GM18870 (cell line): ENCODE results near the gene NFKB2.
A peak's percentile ranks its signal among the peaks of the same experiment; 100 is the strongest.

Experiments
- ATAC-seq: cut with Tn5 transposase; IDR thresholded peaks from one replicate; pipeline ENCODE4 v1.9.1; 2021; ENCODE audit warnings: moderate library complexity; ENCODE audit not compliant: unreplicated experiment

The NFKB2 gene

DNA sequence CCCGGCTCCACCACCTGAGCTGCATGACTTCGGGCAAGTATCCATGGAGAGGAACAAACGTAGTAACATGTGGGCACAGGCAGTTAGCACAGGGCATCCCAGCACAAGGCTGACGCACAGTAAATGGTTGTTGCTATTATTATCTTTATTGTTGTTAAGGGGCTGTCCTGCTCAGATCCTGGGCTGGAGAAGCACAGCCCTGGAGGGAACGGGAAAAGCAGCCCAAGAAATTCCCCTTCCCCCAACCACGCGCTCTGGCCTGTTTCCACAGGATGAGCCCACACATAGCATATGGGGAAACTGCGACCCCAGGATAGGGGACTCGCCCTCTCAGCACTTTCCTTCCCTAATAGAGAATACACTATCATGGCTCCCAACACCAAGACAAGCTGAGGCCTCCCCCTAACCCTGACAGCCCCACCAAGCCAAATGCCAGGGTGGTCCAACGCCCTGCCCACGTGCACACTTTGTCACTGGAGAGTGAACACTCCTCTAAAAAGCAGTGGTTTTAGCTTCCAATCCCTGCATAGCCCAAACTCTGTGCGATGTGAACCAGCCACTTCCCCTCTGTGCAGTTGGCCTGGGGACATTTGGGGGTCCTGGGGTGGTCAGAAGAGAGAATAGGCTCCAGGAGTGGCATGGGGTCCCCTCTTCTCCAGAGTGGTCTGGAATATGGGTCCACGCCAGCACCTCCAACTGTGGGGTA, 12.1 kb downstream of the NFKB2 start:
- no peak for ATAC-seq

DNA sequence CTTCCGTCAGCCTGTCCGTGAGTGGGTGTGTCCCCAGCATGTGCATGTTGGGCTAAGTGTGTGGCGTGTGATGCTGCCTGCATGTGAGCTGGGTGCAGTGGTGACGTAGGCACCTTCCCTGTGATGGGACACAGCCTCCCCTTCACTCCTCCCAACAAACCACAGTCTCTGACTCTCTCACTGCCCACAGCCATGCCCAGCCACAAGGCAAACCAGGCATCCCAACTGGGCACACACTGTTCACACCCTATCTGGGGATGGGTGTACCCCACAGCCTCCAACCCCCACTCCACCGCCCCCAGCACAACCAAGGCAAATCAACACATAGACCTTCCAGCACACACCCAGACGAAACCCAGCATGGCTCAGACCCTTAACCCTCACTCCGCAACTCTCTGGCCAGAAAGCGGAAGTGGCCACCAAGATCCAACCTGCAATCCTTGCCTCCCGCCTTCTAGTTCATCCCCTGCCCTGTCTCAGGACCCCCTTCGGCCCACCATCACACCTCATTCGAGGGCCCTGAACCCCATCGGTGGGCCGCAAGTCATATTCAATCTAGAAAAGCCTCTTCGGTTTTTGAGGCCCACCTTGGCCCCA, 12.7 kb downstream of the NFKB2 start:
- ATAC-seq, result no peak

DNA sequence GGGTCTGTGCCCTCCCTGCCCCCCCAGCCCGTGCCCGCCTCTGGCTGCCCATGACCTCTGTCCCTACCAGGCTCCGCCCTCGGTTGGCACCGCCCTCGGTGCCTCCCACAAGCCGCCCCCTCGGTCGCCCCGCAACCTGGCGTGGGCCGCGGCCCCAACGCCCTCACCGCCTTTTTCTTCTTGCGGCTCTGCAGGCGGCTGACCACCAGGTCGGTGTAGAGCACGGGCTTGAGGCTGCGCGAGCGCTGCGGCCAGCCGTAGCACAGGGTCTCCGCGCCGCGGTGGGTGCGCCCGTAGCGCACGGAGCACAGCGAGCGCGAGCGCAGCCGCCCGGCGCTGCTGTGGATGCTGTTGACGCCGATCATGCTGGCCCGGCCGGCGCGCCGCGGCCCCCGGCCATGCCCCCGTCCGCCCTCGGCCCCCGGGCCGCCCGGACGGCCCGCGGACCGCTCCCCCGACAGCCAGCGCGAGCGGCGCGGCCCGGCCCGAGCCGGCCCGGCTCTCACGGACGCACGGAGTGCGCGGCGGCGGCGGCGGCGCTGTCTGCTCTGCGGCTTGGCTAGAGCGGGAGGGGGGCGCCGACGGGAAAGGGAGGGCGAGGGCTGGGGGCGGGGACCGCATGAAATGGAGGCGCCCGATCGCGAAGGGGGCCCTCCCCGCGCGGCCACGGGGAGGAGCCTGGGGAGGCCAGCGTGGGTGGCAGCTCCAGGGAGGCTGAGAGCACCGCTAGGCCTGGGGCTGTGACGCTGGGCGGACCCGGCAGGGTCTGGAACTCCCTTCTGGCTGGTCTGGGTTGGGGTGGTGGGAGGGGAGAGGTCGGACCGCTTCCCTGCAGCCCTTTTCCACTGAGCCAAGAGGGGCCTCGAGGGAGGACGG, 13.5 kb downstream of the NFKB2 start:
- no peak for ATAC-seq

DNA sequence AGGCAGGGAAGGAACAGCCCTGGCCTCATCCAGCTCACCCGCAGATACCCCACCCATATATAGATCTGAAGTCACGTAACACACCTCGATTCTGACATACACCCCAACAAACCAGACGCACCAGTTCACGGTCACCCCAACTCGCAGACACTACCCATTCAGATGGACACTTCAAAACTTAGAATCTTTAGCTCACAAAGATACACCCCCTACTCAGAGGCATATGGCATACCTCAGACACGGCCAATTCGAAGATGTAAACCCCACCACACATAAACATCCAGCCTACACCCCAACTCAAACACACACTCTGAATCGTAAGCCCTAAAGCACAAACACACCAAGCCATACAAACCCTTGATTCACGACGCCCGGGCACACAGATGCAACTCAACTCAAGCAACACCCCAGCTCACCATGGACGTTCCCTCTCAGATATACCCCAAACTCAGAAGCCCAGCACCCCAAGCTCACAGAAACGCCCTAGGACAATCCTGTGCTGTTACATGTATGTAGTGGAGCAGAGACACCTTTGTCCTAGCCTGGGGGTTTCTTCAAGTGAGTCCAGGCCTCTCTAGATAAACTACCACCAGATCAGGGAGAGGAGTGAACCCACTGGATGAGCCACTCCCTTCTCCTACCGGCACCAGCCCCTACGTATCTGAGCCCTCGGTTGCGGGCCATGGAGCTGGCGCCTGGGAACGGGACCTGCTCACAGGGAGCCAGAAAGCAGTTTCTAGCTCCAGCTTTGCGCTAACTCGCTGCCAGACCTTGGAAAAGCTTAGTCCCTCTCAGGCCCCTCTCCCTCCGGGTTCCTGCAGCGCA, 14.3 kb downstream of the NFKB2 start:
- no peak for ATAC-seq

DNA sequence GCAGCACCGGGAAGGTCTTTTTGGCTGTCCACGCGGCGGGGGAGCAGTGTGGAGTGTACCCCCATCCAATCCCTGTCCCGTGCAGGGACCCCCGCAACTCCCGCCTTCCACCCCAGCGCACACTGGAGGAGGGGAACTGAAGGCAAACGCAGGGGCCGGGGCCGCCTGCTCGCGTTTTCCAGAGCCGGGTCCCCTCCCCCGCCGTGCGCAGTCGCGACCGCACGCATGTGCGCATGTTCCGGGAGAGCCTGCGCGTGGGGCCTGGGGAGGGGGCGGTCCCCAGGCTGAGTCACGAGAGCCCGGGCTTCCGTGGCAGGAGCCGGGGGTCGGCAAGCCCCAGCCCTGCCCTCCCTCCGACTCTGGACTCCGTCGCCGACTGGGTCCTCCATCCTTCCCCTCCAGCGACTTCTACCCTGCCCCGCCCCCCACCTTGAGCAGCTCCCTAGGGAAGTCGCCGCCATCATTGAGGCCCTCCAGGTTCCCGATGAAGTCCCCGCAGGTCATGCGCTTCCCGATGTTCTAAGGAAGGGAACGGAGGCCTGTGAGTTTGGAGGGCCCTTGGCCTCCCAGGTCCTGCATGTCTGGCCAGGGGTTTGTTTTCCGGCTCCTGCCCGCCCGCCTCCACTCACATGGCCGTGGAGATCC, 15.0 kb downstream of the NFKB2 start:
- ATAC-seq, result no peak

DNA sequence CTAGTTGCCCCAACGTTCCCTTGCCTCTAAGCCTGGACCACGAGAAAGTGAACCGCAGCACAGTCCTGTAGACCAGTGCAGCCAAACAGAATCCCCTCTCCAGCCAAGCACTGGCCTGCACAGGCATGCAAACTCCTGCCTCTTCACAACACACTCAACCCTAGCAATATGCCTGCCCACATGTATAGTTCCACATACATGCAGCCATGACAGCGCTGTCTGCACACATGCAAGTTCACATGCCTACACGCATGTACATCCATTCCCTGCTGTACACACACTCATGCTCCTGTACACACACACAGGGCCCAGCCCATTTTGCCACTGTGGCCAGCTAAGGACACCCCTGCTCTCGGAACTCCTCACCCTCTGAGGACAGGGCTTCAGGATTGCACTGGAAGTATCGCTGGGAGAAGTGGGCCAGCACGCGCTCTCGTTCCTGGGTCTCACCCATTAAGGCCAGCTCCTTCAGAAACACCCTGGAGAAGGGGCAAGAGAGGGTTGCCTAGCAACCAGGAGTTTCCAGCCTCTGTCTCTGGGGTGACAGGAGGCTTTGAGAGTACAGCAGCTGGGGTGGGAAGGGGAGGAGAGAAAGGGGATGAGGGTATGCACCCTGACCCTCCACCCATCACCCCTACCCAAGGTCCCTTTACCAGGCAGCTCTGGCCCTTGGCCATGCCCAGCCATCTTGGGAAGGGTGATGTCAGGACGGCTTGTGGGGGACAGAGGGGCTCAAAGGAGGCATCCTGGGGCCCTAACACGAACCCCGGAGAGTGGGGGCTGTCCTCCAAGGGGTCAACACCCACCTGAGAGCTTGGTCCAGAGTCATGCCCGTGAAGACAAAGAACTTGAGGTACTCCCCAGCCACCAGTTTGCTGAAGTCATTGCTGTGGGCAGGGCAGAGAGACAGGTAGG, 16.1 kb downstream of the NFKB2 start:
- ATAC-seq, result no peak

DNA sequence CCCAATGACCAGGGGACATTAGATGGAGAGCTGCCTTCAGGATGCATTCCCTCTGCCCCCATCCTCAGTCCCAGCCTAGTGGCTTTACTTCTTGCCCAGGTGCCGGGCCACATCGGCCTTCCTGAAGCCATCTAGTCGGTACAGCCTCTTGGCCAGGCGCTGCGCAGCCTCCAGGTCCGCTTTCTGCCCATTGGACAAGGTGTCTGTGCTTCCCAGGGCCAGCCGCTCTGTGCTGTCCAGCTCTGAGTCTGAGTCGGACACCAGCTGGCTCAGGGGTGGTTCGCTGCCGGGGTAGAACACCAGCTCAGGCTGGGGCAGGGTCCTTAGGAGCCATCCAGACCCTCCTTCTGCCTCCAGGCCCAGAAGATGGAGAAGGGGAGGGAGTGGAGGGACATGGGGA, 16.8 kb downstream of the NFKB2 start:
- ATAC-seq, result no peak

DNA sequence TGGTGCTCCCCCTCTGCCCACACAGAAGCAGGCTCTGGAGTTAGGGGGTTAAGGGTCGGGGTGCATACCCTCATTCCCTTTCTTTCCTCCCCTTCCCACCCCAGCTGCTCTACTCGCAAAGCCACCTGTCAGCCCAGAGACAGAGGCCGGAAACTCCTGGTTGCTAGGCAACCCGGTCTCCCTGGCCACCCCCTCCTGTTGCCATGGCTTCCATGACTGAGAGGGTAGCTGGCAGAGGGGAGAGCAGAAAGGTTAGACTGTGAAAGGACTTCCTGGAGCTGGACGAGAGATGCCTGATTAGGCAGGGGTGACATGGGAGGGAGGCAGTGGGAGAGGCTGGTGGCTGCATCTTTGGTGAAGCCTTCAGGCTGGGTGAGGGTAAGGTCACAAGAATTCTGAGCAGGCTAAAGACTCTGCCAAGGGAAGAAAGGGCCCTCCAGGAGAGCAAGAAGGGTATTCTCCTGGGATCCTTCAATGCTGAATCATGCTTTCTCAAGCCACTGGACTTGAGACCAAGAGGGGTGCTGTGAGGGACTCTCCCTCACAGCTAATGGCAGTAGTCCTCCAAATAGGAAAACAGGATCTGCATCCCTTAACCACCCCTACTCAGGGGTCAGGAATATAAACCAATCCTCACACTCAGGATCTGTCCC, 17.7 kb downstream of the NFKB2 start:
- no peak for ATAC-seq

DNA sequence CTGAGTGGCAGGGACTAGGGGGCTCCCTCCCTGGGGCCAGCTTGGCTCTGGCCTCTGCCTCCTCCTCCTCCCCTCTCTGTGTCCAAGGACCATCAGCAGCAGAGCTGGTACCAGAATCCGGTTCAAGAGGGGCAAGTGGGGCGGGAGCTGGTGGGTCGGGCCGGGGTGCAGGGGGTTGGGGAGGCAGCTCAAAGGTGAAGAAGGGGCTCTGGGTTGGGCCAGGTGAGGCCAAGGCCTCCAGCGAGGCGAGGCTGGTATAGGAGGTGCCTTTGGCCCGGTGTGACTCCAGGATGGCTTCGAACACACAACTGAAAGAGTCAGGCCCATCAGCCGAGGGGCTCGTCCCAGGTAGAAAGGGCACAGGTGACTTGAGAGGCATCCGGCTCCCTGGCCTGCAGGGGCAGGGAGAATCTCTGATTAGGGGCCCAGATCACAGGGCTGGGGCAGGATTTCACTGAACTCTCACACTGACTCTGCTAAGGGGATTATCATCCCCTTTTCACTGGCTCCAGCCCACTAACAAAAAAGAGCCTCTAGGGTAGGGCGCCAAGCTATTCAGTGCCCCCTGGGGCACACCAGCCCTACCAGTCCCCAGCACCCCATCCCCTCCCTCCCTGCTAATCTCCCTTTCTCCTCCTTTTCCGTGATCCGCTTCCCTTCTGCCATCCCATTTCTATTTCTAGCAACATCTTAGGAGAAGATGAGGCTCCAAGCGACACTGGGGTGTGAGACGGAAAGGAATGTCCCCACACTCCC, 18.5 kb downstream of the NFKB2 start:
- ATAC-seq, result no peak

DNA sequence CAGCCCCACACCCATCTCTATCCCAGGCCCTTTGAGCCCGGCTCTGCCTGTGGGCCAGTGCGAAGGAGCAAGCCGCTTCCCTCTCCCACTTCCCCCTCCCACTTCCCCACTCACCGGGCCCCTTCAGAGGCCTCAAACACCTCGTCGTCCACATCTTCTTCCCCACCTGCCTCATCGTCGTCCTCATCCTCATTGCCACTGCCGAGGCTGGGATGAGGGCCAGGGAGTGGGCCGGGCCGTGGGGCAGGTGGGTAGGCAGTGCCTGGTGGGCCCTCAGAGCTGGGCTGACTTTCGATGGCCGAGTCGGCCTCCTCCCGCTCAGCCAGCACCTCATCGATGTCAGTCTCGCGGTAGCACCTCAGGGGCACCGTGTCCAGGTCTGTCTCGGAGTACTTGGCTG, 19.2 kb downstream of the NFKB2 start:
- no peak for ATAC-seq

DNA sequence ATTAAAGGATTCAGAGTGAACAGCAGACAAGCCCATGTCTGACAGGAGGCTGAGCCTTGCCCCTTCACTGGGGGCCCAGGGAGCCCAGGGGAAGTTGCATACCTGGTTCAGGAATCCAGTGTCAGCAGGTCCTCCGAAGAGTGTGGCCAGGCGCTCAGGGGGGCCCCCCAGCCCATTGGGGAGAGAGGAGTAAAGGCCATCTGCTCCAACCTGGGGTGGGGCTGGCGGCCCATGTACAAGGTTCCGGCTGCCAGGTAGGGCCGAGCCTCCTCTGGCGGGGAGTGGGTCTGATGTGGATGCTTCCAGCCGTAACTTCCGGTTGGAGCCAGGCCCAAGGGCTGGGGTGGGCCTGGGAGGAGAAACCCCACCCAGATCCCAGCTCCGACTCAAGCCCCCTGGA, 20.8 kb downstream of the NFKB2 start:
- ATAC-seq, result no peak

DNA sequence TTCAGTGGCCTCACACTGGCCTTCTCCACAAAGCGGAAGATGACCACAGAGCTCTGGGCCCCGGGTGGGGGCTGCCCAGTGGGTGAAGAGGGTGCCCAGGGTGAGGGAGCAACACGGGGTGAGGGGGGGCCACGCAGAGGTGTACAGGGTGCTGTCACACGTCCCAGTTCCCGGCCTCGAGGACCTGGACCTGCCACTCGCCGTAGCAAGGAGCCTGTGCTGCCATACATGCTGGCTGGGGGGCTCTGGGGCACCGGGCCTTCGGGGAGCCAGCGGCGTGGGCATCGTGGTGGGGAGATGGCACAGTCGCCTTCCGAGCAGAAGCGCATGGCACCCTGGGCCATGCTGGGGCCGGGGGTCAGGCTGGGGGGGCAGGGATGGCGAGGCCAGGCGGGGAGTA, 21.2 kb downstream of the NFKB2 start:
- no peak for ATAC-seq

DNA sequence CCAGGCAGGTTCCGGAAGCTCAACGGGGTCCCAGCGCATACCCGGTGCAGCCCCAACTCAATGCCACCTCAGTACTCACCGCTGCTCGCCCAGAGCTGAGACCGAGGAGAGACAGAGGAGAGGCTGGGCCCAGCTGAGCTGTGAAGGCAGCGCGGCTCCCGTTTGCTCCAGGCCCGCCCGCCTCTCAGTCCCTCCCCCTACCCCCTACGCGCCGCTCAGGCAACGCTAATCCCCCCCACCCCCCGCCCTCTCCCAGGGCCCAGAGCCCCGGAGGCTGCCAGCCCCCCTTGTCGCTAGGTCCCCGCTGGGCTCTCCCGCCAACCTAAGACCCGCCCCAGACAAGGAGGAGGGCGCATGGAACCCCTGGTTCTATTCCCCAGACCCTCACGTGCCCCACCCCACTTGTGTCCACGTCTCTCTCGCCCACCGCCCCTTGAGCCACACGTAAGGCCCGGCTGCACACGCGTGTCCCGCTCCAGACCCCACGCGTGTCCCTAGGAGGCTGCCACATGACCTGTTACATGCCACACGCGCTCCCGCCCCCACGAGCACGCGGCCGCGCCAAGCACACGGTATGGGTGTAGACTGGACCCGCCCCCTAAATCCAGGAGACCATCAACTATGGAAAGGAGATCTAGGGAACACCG, 23.2 kb downstream of the NFKB2 start, which contains the start of gene PSD:
Gene PSD (minus strand): TSS at position 164 of the 647 bp plus-strand sequence. CDS start 1,747 bp downstream, outside the sequence.
- ATAC-seq, result no peak

DNA sequence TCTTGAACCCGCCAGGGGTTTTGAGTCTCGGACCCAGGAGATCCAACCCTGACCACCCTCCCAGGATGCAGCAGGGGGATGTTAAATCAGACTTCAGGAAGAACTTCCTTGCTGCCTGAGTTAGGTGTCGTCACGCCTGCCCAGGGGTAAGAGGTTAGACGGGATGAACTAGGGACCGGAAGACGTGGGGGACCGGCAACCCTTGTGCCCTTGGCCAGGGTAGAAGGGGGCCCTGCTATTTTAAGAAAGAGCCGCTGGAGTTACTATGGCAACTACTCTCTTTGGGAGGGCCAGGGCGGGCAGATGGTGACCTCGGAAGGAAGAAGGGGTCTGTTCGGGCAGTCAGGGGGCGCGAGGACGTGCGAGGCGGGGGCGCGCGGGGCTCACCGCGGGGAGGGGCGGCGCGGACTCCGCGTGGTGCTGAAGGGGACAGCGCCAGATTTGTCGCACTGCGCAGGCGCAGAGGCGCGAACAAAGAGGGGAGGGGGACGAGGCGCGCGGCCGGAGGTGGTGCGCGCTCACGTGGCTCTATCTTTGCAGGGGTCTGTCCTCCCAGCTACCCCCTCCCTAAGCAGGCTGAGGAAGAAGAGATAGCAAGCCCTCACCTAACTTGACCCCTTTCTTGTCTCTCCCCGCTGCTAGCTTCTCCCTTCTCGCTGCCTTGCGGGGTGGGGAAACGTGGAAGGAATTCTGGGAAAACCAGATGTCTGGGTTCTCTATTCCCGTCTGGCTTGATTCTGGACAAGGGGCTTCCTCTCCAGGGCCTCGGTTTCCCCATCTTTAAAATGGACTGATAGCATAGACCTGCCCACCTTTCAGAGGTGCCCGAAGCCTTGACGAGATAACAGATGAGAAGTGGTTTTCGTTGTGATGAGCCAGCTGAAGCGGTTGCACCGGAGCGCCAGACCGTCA, 24.0 kb downstream of the NFKB2 start:
- ATAC-seq, result no peak

DNA sequence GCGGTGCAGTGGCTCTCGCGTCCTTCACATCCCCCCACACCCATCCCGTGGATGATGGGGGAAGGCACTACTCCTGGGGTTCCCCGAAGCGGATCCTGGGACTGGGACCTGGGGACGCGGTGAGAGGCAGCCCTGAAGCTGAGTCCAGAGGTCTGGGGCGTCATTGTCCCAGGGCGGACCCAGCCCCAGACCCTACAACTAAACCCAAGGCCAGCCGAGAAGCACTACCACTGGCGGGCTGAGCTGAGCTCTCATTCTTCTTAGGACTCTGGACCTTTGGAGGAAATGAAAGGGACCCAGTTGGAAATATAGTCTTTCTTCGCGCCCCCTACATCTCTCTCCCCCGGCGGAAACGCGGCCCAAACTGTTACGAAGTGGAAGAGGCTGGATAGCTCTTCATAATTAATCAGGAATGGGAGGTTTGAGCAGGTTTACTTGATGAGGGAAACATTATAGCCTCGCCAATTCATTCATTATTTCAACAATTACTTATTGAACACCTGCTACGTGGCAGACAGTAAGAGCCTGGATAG, 24.7 kb downstream of the NFKB2 start:
- no peak for ATAC-seq

DNA sequence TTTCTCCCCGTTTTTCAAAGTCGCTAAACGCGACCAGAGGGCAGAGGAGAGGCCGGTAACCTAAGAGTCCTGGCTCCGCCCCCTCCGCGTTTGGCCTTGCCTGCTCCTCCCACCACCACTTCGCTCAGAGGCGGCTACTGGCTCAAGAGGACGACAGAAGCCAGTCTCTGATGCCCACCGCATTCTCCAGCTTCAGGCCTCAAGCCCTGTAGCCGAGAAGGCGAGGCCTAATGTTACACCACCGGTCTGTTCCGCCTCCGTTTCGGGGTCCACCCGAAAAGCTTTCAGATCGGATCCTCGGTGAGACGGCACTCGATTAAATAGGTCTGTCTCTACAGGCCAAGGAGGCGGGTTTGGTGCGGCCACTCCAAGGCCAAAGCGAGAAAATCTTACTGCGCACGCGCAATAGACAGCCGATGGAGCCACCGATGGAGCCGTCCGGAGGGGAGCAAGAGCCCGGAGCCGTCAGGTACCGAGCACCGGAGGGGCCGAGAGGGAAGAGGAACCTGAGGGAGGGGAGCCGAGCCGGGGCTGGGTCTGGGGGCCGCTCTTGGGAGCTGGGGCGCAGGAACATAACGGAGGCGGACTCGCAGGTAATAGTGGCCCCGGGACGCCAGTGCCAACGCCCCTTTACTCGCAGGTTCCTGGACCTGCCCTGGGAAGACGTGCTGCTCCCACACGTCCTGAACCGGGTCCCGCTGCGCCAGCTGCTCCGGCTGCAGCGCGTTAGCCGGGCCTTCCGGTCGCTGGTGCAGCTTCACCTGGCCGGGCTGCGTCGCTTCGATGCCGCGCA, 25.4 kb downstream of the NFKB2 start, which contains the start of gene FBXL15:
Gene FBXL15 (plus strand): TSS at position 123 of the 793 bp plus-strand sequence. CDS start 294 bp downstream, at position 417.
- peak; percentile 67 for ATAC-seq
